Uterus (tissue), 4 donors: ENCODE results near the gene AAGAB. TPM values are rescaled to one million over a fixed set of nuclear protein-coding genes. Genes with fewer than 3 reads are reported as not detected.
"Not testable (repeated sequence)": the region's sequence is repeated elsewhere in the genome, so short reads cannot be mapped to it uniquely, and the experiment has no call there.

ENCODE experiments used
- DNase-seq, 2 donors: peaks; one replicate each; pipeline ENCODE4 v3.0.0-alpha.2; 2019 to 2020
- H3K27ac ChIP-seq, 2 donors: fragments of 200-600 bp; sonication (generic); 1 replicate in 1 of 2; 2 replicates in 1 of 2; pipeline ENCODE4 v1.5.1; 2016 to 2018
- H3K27me3 ChIP-seq, 2 donors: fragments of 200-600 bp; sonication (generic); one replicate each; pipeline ENCODE4 v1.5.1; 2018 to 2019; ENCODE audit warnings: control low read depth in 1 of 2
- H3K36me3 ChIP-seq, 2 donors: fragments of 200-600 bp; sonication (generic); one replicate each; pipeline ENCODE4 v1.5.1; 2019; ENCODE audit warnings: control low read depth in 1 of 2
- H3K4me1 ChIP-seq, 2 donors: fragments of 200-600 bp; sonication (generic); one replicate each; pipeline ENCODE4 v1.5.1; 2018 to 2019; ENCODE audit warnings: control low read depth in 1 of 2
- H3K4me3 ChIP-seq, 2 donors: fragments of 200-600 bp; sonication (generic); 1 replicate in 1 of 2; 2 replicates in 1 of 2; pipeline ENCODE4 v1.5.1; 2018 to 2019; ENCODE audit warnings: mild to moderate bottlenecking in 1 of 2
- H3K9me3 ChIP-seq, 2 donors: fragments of 200-600 bp; sonication (generic); one replicate each; pipeline ENCODE4 v1.5.1; 2019; ENCODE audit warnings: control low read depth in 1 of 2
- POLR2A ChIP-seq, 2 donors: fragments of 450-650 bp; IDR thresholded peaks; one replicate each; pipeline ENCODE4 v1.6.1; 2016; ENCODE audit warnings: antibody characterized with exemption in 2 of 2, mild to moderate bottlenecking in 1 of 2, moderate library complexity in 1 of 2
- intact Hi-C: fragments of 100-400 bp; cut with DNase I; formaldehyde crosslinking; loops from one replicate; pipeline ENCODE4 v1.15.1; 2023; ENCODE audit warnings: low total_unique reads
- total RNA-seq, 4 donors: library from RNA; depleted of rRNA in 3 of 4; stranded (reverse); fragments of >200 nt in 3 of 4; gene quantifications; one replicate each; pipeline versions ENCODE4 v1.1.0 to v1.2.4, GENCODE V29; 2014 to 2023
- TF ChIP-seq, protein P1 (sequence below), 4 experiments: fragments of 200-600 bp in 2 of 4; fragments of 450-650 bp in 2 of 4; sonication (generic) in 2 of 4; IDR thresholded peaks; one replicate each; pipeline ENCODE4 v1.5.1; 2016 to 2019; ENCODE audit warnings: antibody characterized with exemption in 4 of 4, mild to moderate bottlenecking in 2 of 4, moderate library complexity in 1 of 4
- donor health status: DM: yes; HTN: yes; CAD: no.

The AAGAB gene
- total RNA-seq, 4 donors from 2014 or later, result 25.5 to 44.8 (median 39.4) TPM

DNA sequence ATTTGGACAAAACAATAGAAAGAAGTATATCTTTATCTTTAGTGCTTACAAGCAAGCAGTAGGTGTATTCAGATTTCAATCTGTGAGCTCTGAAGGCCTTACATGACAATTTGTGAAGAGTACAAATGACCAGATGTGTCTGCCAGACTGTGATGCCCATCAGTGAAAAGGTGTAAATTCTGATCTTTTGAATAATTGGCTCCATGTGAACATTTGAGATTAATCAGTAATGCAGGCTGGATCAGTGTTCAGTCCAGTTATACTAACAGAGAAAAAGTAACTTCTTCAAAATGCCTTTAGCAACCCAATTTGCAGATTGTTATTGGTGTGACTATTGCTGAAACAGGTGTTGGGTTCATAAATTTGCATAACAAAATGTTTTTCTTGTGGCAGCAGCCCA is 5.3 kb upstream of the AAGAB start:
- no peak for TF ChIP-seq POLR2A (IDR thresholded peaks at IDR 0.05)
- TF ChIP-seq, protein P1, sequence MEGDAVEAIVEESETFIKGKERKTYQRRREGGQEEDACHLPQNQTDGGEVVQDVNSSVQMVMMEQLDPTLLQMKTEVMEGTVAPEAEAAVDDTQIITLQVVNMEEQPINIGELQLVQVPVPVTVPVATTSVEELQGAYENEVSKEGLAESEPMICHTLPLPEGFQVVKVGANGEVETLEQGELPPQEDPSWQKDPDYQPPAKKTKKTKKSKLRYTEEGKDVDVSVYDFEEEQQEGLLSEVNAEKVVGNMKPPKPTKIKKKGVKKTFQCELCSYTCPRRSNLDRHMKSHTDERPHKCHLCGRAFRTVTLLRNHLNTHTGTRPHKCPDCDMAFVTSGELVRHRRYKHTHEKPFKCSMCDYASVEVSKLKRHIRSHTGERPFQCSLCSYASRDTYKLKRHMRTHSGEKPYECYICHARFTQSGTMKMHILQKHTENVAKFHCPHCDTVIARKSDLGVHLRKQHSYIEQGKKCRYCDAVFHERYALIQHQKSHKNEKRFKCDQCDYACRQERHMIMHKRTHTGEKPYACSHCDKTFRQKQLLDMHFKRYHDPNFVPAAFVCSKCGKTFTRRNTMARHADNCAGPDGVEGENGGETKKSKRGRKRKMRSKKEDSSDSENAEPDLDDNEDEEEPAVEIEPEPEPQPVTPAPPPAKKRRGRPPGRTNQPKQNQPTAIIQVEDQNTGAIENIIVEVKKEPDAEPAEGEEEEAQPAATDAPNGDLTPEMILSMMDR (IDR thresholded peaks at IDR 0.05), result no peak
- DNase-seq, result no peak
- H3K4me1 ChIP-seq, result no peaks in the 10 kb centered on the region
- H3K36me3 ChIP-seq, result no peaks in the 10 kb centered on the region
- no peaks in the 10 kb centered on the region for H3K27me3 ChIP-seq
- no peaks in the 10 kb centered on the region for H3K9me3 ChIP-seq
- intact Hi-C loops, result no loop called here
- no peak overlapping the region for H3K4me3 ChIP-seq
- H3K27ac ChIP-seq, result no peak overlapping the region

DNA sequence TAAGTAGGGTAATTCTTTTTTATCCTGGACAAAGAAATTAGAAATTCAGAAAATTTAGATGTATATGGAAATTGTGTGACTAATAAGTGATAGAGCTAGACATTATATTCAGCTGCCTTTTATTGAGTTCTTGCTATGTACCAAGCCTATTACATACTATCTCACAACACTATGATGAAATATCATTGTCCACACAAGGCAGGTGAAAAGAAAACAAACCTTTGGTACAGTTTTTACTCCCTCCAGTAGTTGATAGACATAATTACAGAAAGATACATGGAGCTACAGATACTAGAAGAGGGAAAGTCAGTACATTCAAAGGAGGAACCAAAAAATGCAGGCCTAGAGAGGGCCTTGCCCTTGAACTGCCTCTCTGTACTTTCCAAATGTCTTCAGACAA is 4.9 kb upstream of the AAGAB start:
- Histone ChIP-seq H3K4me3 (no peak overlapping the region), H3K36me3 (no peaks in the 10 kb centered on the region), H3K27me3 (no peaks in the 10 kb centered on the region), H3K4me1 (no peaks in the 10 kb centered on the region), H3K9me3 (no peaks in the 10 kb centered on the region), H3K27ac (no peak overlapping the region)
- no peak for DNase-seq
- TF ChIP-seq POLR2A (IDR thresholded peaks at IDR 0.05), result no peak
- intact Hi-C loops, result no loop called here

DNA sequence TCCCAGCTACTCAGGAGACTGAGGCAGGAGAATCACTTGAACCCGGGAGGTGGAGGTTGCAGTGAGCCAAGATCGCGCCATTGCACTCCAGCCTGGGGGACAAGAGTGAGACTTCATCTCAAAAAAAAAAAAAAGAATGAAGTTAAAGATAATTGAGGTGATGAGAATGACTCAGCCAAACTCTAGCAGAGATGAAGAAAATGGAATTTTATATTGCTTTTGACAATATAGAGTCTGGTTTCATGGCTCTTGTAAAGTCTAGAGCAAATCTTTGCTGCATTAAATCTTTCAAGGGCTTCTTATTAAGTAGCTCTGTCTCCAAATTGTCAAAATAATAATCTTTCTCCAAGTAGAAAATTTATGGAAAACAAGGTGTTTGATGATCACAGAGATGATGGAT is 4.0 kb upstream of the AAGAB start:
- H3K9me3 ChIP-seq, intact Hi-C loops, H3K27me3 ChIP-seq, H3K4me3 ChIP-seq, H3K27ac ChIP-seq, H3K4me1 ChIP-seq, H3K36me3 ChIP-seq, DNase-seq: not testable (repeated sequence)

DNA sequence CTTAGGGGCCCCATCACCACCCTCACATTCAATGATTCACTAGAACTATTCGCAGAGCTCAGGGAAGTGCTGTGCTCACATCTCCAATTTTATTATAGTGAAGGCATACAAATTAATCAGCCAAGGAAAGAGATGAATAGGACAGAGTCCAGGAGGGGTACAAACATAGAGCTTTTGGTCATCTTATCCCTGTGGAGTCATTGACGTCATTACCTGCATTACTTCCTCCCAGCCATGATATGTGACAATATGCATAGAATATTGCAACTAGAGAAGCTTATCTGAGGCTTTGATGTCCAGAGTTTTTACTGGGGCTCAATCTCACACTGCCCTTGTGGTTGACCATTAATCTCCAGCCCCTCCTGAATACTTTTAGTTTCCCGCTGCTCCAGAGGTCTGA is 1.6 kb upstream of the AAGAB start:
- no peak for DNase-seq
- intact Hi-C loops, result no loop called here
- no peaks in the 10 kb centered on the region for H3K9me3 ChIP-seq
- no peak overlapping the region for H3K4me3 ChIP-seq
- H3K27me3 ChIP-seq, result no peaks in the 10 kb centered on the region
- no peak overlapping the region for H3K27ac ChIP-seq
- no peaks in the 10 kb centered on the region for H3K4me1 ChIP-seq
- TF ChIP-seq POLR2A (IDR thresholded peaks at IDR 0.05), result no peak
- TF ChIP-seq, protein P1 (IDR thresholded peaks at IDR 0.05), result no peak
- H3K36me3 ChIP-seq, result no peaks in the 10 kb centered on the region

DNA sequence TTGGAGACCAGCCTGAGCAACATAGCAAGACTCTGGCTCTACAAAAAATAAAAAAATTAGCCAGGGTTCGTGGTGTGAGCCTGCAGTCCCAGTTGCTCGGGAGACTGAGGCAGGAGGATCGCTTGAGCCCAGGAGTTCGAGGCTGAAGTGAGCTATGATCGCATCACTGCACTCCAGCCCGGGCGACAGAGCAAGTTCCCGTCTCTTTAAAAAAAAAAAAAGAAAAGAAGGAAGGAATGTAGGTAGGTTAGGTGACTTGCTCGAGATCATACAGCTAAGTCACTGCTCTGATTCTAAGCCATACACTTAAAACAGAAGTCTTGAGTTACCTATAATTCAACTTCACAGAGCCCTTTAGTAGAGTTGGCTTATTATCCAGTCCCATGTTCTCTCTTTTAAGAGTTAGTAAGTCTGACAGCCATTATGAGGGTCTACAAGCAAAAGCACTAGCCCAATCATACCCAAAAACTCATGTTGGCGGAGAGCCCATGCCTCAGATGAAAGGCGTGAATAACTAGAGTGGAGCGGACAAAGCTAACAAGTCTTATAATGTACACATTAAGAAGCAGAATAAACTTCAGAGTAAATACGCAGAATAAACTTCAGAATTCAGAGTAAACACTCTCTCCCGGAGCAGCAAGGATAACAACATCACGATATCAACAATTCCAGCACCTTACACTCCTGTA is 768 bp downstream of the AAGAB start:
- H3K9me3 ChIP-seq, result no peaks in the 10 kb centered on the region
- no peaks in the 10 kb centered on the region for H3K27me3 ChIP-seq
- H3K27ac ChIP-seq, result peak overlapping the region; percentile 71 to 92
- H3K4me3 ChIP-seq, result peak overlapping the region; percentile 88 to 90
- intact Hi-C loops, result no loop called here
- no peaks in the 10 kb centered on the region for H3K4me1 ChIP-seq
- TF ChIP-seq, protein P1 (IDR thresholded peaks at IDR 0.05), result no peak
- no peak for TF ChIP-seq POLR2A (IDR thresholded peaks at IDR 0.05)
- no peak for DNase-seq
- H3K36me3 ChIP-seq, result no peaks in the 10 kb centered on the region

DNA sequence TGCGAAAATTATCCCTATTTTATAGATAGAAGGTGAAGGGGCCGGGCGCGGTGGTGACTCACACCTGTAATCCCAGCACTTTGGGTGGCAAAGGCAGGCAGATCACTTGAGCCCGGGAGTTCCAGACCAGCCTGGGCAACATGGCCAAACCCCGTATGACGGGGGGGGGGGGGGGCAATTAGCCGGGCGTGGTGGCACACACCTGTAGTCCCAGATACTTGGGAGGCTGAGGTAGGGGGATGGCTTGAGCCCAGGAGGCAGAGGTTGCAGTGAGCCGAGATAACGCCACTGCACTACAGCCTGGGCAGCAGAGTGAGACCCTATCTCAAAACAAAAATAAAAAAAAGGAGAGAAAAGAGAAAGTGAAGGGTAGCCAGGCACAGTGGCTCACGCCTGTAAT is 1.4 kb downstream of the AAGAB start:
- Histone ChIP-seq H3K9me3 (no peaks in the 10 kb centered on the region), H3K4me3 (no peak overlapping the region), H3K27me3 (no peaks in the 10 kb centered on the region), H3K36me3 (no peaks in the 10 kb centered on the region), H3K27ac (no peak overlapping the region), H3K4me1 (no peaks in the 10 kb centered on the region)
- no peak for TF ChIP-seq POLR2A (IDR thresholded peaks at IDR 0.05)
- TF ChIP-seq, protein P1 (IDR thresholded peaks at IDR 0.05), result no peak
- DNase-seq, result no peak
- intact Hi-C loops, result no loop called here
